Calu3 (cell line): Measurements from ENCODE around the gene PPP2R5E. TPM values are rescaled to one million over a fixed set of nuclear protein-coding genes. Genes with fewer than 3 reads are reported as not detected.

Experiments used
- BruUV-seq: library from RNA; stranded (reverse); fragments of 400-500 nt; replicated peaks from 2 replicates; lab custom pipeline; 2021; lab: Mats Ljungman, UMichigan
- CTCF ChIA-PET: fragments of 300-600 bp; sonication (Branson Sonifier 250); formaldehyde crosslinking; loops from one replicate; lab custom pipeline; 2022; ENCODE audit warnings: antibody characterized with exemption; lab: Charles Lee
- DNase-seq: peaks from one replicate; pipeline ENCODE4 v3.0.0; 2022
- H3K27ac Mint-ChIP-seq: one replicate; pipeline ENCODE4 v1.8.0; 2022; ENCODE audit warnings: mixed read lengths; ENCODE audit not compliant: unreplicated experiment
- H3K27me3 Mint-ChIP-seq: one replicate; pipeline ENCODE4 v1.8.0; 2022; ENCODE audit warnings: mixed read lengths; ENCODE audit not compliant: unreplicated experiment
- H3K36me3 Mint-ChIP-seq: one replicate; pipeline ENCODE4 v1.8.0; 2022; ENCODE audit warnings: mild to moderate bottlenecking, moderate library complexity, mixed read lengths; ENCODE audit not compliant: insufficient read depth, unreplicated experiment
- H3K4me1 Mint-ChIP-seq: one replicate; pipeline ENCODE4 v1.8.0; 2022; ENCODE audit warnings: mild to moderate bottlenecking, low read depth, mixed read lengths; ENCODE audit not compliant: unreplicated experiment
- H3K4me3 Mint-ChIP-seq: one replicate; pipeline ENCODE4 v1.8.0; 2022; ENCODE audit warnings: mild to moderate bottlenecking, low read depth, moderate library complexity, mixed read lengths; ENCODE audit not compliant: unreplicated experiment
- H3K9me3 Mint-ChIP-seq: one replicate; pipeline ENCODE4 v1.8.0; 2022; ENCODE audit warnings: low read depth, mixed read lengths; ENCODE audit not compliant: unreplicated experiment
- CTCF ChIP-seq: fragments of 200-600 bp; IDR thresholded peaks from one replicate; pipeline ENCODE4 v1.8.0; 2022; ENCODE audit warnings: antibody characterized with exemption; ENCODE audit not compliant: unreplicated experiment
- intact Hi-C: fragments of 100-400 bp; cut with micrococcal nuclease; formaldehyde crosslinking; loops from one replicate; pipeline ENCODE4 v1.10.0; 2022; ENCODE audit not compliant: unreplicated experiment
- total RNA-seq: library from RNA; stranded (reverse); gene quantifications from 2 replicates; pipeline ENCODE4 v1.2.3, GENCODE V29; 2022

The PPP2R5E gene
- total RNA-seq, 1 experiment from 2014 or later: 52.5 TPM

- H3K27ac Mint-ChIP-seq: peak overlapping the region; percentile 12
- CTCF ChIA-PET: no interaction called here
- H3K4me3 Mint-ChIP-seq: no peak overlapping the region
- TF ChIP-seq CTCF: no peak
- intact Hi-C loops: loop anchor here (5.0 kb wide), 1 partner anchor 36 kb away; no protein-coding TSS in a partner anchor
- H3K36me3 Mint-ChIP-seq: peaks cover 5% of the 10 kb centered on the region
- BruUV-seq: no TSS peak
- no peak for DNase-seq
- peaks cover 42% of the 10 kb centered on the region for H3K4me1 Mint-ChIP-seq
- no peaks in the 10 kb centered on the region for H3K9me3 Mint-ChIP-seq
- H3K27me3 Mint-ChIP-seq: no peaks in the 10 kb centered on the region
Observed at GRCh38 chr14:63435838-63436237, 107.3 kb downstream of the PPP2R5E start.

DNA sequence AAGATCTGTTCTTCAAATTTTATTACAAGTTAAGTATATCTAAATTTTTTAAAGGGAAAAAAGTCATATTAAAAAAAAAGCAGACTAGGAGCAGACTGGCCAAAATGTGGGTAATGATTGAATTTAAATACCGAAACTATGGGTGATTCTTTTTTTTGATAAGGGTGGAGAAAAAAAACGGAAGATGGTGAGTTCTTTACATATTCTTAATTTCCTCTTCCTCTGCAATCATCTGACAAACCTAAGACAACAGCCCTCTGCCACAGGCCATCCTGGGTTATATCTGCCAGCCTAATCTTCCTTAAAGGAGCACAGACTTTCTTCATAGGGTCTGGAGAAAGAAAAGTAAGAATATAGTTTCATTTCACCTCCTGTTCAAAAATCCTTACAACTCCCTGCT, 108.0 kb downstream of the PPP2R5E start:
- Mint-ChIP-seq H3K9me3 (no peaks in the 10 kb centered on the region), H3K4me1 (peaks cover 40% of the 10 kb centered on the region), H3K4me3 (no peak overlapping the region), H3K27me3 (no peaks in the 10 kb centered on the region), H3K27ac (peak overlapping the region; percentile 12), H3K36me3 (peaks cover 5% of the 10 kb centered on the region)
- DNase-seq: no peak
- no TSS peak for BruUV-seq
- intact Hi-C loops: loop anchor here (5.0 kb wide), 1 partner anchor 37 kb away; no protein-coding TSS in a partner anchor
- TF ChIP-seq CTCF: no peak
- CTCF ChIA-PET: no interaction called here

DNA sequence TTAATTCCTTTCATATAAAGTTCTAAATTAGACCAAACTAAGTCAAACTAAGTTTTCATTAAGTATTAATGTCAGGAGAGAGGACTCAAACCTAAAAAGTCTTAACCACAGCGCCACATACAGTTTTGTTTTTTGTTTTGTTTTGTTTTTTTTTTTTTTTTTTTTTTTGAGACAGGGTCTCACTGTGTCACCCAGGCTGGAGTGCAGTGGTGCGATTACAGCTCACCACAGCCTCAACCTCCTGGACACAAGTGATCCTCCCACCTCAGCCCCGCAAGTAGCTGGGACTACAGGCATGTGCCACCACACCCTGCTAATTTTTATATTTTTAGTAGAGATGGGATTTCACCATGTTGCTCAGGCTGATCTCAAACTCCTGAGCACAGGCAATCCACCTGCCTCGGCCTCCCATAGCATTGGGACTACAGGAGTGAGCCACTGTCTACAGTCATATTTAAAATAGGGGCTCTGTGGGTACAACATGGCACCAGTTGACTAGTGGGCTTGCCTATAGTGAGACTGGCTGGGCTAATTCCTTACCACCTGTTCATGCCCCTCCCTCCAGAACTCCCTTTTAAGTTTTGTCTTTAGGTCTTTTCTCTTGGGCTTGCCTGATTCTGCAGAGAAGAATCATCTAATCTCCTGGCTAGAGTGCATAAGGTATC, 110.2 kb downstream of the PPP2R5E start:
- H3K9me3 Mint-ChIP-seq: no peaks in the 10 kb centered on the region
- no peak overlapping the region for H3K4me3 Mint-ChIP-seq
- H3K4me1 Mint-ChIP-seq: peaks cover 28% of the 10 kb centered on the region
- BruUV-seq: no TSS peak
- intact Hi-C loops: no loop called here
- DNase-seq: no peak
- TF ChIP-seq CTCF: no peak
- H3K36me3 Mint-ChIP-seq: peaks cover 1% of the 10 kb centered on the region
- CTCF ChIA-PET: interaction anchor here (0.8 kb wide), 1 partner anchor 12 kb away, joined by 9 read pairs; no protein-coding TSS in a partner anchor
- no peaks in the 10 kb centered on the region for H3K27me3 Mint-ChIP-seq
- no peak overlapping the region for H3K27ac Mint-ChIP-seq

DNA sequence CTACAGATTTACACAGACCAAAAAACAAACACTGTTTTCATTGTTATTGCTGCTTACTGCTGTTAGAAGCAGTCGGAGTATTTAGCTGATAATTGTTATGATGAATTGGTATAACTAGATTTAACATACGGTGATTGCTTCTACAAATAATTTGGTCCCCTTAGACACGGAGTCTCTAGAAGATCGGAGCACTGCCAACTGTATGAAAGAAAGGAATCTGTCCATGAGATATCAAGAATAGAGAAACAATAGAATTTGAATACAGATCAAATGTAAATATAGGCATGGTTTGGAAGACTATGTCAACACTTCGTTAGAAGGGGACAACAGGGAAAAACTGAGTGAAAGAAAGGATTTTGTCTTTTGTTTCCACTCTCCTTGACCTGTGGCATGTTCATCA, 110.9 kb downstream of the PPP2R5E start:
- Mint-ChIP-seq H3K9me3 (no peaks in the 10 kb centered on the region), H3K36me3 (no peaks in the 10 kb centered on the region), H3K4me3 (no peak overlapping the region), H3K4me1 (peaks cover 21% of the 10 kb centered on the region), H3K27me3 (no peaks in the 10 kb centered on the region), H3K27ac (no peak overlapping the region)
- no peak for TF ChIP-seq CTCF
- CTCF ChIA-PET: interaction anchor here (0.8 kb wide), 1 partner anchor 11 kb away, joined by 9 read pairs; no protein-coding TSS in a partner anchor
- intact Hi-C loops: no loop called here
- no TSS peak for BruUV-seq
- no peak for DNase-seq
